OCI-LY1 (cell line): Measurements from ENCODE around the gene POLR1A.

Source experiments
- H2AFZ ChIP-seq: fragments of 200-600 bp; sonication (generic), shearing (Covaris generic); 2 replicates; pipeline ENCODE4 v1.6.0; 2014; ENCODE audit warnings: antibody characterized with exemption, mild to moderate bottlenecking, low read length
- H3F3A ChIP-seq: fragments of 200-600 bp; sonication (generic), shearing (Covaris generic); 2 replicates; pipeline ENCODE4 v1.6.0; 2014; ENCODE audit warnings: mild to moderate bottlenecking, antibody characterized with exemption, low read length, moderate library complexity; ENCODE audit not compliant: insufficient read depth
- H3K27ac ChIP-seq: fragments of 200-600 bp; sonication (generic); 2 replicates; pipeline ENCODE4 v1.5.1; 2014; ENCODE audit warnings: low read length, mixed run types, mild to moderate bottlenecking, low read depth; ENCODE audit not compliant: poor library complexity, severe bottlenecking
- H3K27me3 ChIP-seq: fragments of 200-600 bp; sonication (generic); 2 replicates; pipeline ENCODE4 v1.6.0; 2014; ENCODE audit warnings: antibody characterized with exemption, mild to moderate bottlenecking, low read length, moderate library complexity; ENCODE audit not compliant: insufficient read depth
- H3K36me3 ChIP-seq: fragments of 200-600 bp; sonication (generic); 2 replicates; pipeline ENCODE4 v1.6.1; 2014; ENCODE audit warnings: mild to moderate bottlenecking, antibody characterized with exemption, low read length, moderate library complexity, mixed read lengths; ENCODE audit not compliant: insufficient read depth
- H3K4me1 ChIP-seq: fragments of 200-600 bp; sonication (generic); 2 replicates; pipeline ENCODE4 v1.5.1; 2014; ENCODE audit warnings: mild to moderate bottlenecking, low read length, moderate library complexity; ENCODE audit not compliant: insufficient read depth, severe bottlenecking
- H3K4me2 ChIP-seq: fragments of 200-600 bp; sonication (generic), shearing (Covaris generic); 2 replicates; pipeline ENCODE4 v1.6.1; 2014; ENCODE audit warnings: low read length
- H3K4me3 ChIP-seq: fragments of 200-600 bp; sonication (generic); 2 replicates; pipeline ENCODE4 v1.5.1; 2014; ENCODE audit warnings: low read length, low read depth, mild to moderate bottlenecking, mixed read lengths; ENCODE audit not compliant: poor library complexity, severe bottlenecking
- H3K79me2 ChIP-seq: fragments of 200-600 bp; shearing (Covaris generic); 2 replicates; pipeline ENCODE4 v1.6.1; 2016; ENCODE audit warnings: mixed run types, low read length, mixed read lengths; ENCODE audit not compliant: insufficient read depth
- H3K9ac ChIP-seq: fragments of 200-600 bp; sonication (generic), shearing (Covaris generic); 2 replicates; pipeline ENCODE4 v1.6.1; 2014; ENCODE audit warnings: mild to moderate bottlenecking, low read length, mixed read lengths
- H3K9me2 ChIP-seq: fragments of 200-600 bp; sonication (generic), shearing (Covaris generic); 2 replicates; pipeline ENCODE4 v1.6.1; 2014; ENCODE audit warnings: low read depth, mild to moderate bottlenecking, low read length, mixed read lengths
- H3K9me3 ChIP-seq: fragments of 200-600 bp; shearing (Covaris generic); 2 replicates; pipeline ENCODE4 v1.6.1; 2014; ENCODE audit warnings: low read length, mixed read lengths
- H4K20me1 ChIP-seq: fragments of 200-600 bp; sonication (generic), shearing (Covaris generic); 2 replicates; pipeline ENCODE4 v1.6.0; 2016; ENCODE audit warnings: mild to moderate bottlenecking, low read length; ENCODE audit not compliant: insufficient read depth
- EZH2 ChIP-seq: fragments of 200-600 bp; sonication (generic), shearing (Covaris generic); IDR thresholded peaks from 2 replicates; pipeline ENCODE4 v1.8.0; 2017; ENCODE audit warnings: borderline replicate concordance, mixed run types, mild to moderate bottlenecking, antibody characterized with exemption, low read length, moderate library complexity, mixed read lengths
- TF ChIP-seq, protein P1 (sequence below): fragments of 200-600 bp; sonication (generic), shearing (Covaris generic); IDR thresholded peaks from 2 replicates; pipeline ENCODE4 v1.5.1; 2017; ENCODE audit warnings: mild to moderate bottlenecking, antibody characterized with exemption, low read length, moderate library complexity, mixed read lengths

The POLR1A gene

DNA sequence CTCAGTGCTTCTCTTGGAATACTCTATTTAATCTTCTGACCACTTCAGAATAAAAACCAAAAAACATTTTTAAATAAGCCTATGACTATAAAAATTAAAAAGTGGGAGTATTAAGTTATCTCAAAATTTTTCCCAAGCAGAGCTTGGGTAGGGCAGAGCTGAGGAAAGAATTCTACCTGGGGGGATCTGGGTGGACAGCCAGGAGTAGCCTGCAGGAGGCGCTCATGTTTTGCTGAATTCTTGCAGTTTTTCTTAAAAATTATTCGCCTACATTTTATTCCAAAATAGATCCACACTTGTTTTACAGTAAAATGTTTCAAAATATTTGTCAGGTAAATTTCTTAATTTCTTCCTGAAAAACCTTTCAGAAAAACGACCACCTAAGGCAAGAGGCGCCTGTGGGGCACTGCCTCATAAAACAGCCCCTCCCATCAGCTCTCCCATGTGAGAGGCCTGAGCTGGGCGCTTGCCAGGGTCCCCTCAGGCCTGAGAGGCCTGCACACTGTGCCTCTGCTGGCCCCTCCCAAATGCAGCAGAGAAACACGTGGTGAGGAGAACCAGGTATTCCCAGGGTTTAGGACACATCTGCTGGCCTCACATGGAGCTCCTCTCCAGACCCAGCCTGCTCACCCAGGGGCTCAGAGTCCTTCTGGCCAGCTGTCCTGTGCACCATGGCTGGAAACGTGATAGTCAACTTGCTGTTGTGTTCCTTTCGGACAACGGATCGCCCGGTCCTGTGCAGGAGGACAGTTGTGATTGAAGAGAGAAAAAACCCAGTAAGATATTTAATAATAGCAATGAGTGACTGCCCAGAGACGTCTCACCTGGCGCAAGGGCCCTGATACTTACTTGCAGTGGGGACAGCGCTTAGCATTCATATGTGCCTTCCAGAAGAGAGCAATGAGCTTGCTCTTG, 17.5 kb downstream of the POLR1A start:
- H2AFZ ChIP-seq: no peak overlapping the region
- TF ChIP-seq EZH2: no peak
- TF ChIP-seq, protein P1, sequence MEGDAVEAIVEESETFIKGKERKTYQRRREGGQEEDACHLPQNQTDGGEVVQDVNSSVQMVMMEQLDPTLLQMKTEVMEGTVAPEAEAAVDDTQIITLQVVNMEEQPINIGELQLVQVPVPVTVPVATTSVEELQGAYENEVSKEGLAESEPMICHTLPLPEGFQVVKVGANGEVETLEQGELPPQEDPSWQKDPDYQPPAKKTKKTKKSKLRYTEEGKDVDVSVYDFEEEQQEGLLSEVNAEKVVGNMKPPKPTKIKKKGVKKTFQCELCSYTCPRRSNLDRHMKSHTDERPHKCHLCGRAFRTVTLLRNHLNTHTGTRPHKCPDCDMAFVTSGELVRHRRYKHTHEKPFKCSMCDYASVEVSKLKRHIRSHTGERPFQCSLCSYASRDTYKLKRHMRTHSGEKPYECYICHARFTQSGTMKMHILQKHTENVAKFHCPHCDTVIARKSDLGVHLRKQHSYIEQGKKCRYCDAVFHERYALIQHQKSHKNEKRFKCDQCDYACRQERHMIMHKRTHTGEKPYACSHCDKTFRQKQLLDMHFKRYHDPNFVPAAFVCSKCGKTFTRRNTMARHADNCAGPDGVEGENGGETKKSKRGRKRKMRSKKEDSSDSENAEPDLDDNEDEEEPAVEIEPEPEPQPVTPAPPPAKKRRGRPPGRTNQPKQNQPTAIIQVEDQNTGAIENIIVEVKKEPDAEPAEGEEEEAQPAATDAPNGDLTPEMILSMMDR: peak; percentile 54
- peaks cover 74% of the 10 kb centered on the region for H3K36me3 ChIP-seq

GRCh38 chr2:86082756-86083155, 22.9 kb downstream of the POLR1A start:
- H3K36me3 ChIP-seq: peaks cover 82% of the 10 kb centered on the region

More for the DNA sequence above, 17.5 kb downstream of the POLR1A start:
- Histone ChIP-seq H3K4me2 (no peak overlapping the region), H4K20me1 (no peaks in the 10 kb centered on the region), H3K9ac (no peak overlapping the region), H3K9me2 (no peaks in the 10 kb centered on the region), H3K9me3 (no peaks in the 10 kb centered on the region), H3K79me2 (no peaks in the 10 kb centered on the region), H3K27ac (no peak overlapping the region), H3K4me1 (no peaks in the 10 kb centered on the region), H3K27me3 (no peaks in the 10 kb centered on the region), H3F3A (no peaks in the 10 kb centered on the region), H3K4me3 (no peak overlapping the region)

GRCh38 chr2:86081724-86082123, 24.0 kb downstream of the POLR1A start:
- H3K9me2 ChIP-seq: no peaks in the 10 kb centered on the region
- peaks cover 16% of the 10 kb centered on the region for H3K4me1 ChIP-seq
- no peak overlapping the region for H2AFZ ChIP-seq
- TF ChIP-seq, protein P1: no peak
- TF ChIP-seq EZH2: no peak
- no peaks in the 10 kb centered on the region; the same call in 1 of the 2 replicates for H3F3A ChIP-seq
- no peaks in the 10 kb centered on the region for H3K9me3 ChIP-seq
- H4K20me1 ChIP-seq: no peaks in the 10 kb centered on the region
- H3K27me3 ChIP-seq: no peaks in the 10 kb centered on the region
- no peaks in the 10 kb centered on the region for H3K79me2 ChIP-seq
- peaks cover 83% of the 10 kb centered on the region for H3K36me3 ChIP-seq
- no peak overlapping the region for H3K4me2 ChIP-seq
- H3K9ac ChIP-seq: no peak overlapping the region
- no peak overlapping the region for H3K4me3 ChIP-seq
- H3K27ac ChIP-seq: no peak overlapping the region

More at GRCh38 chr2:86082756-86083155, 22.9 kb downstream of the POLR1A start:
- Histone ChIP-seq H3F3A (no peaks in the 10 kb centered on the region; the same call in 1 of the 2 replicates), H3K4me2 (no peak overlapping the region), H3K27ac (no peak overlapping the region), H4K20me1 (no peaks in the 10 kb centered on the region), H3K9me3 (no peaks in the 10 kb centered on the region), H3K27me3 (no peaks in the 10 kb centered on the region), H2AFZ (no peak overlapping the region), H3K9ac (no peak overlapping the region), H3K4me3 (no peak overlapping the region), H3K9me2 (no peaks in the 10 kb centered on the region), H3K4me1 (peaks cover 16% of the 10 kb centered on the region), H3K79me2 (no peaks in the 10 kb centered on the region)
- no peak for TF ChIP-seq EZH2
- TF ChIP-seq, protein P1: no peak
